Measurements from ENCODE around the gene STAT1.

- TF ChIP-seq CTCF (IDR thresholded peaks at IDR 0.05) (no peak), POLR2AphosphoS5 (IDR thresholded peaks at IDR 0.05; ENCODE audit: insufficient read depth in 1 of 2, low read depth in 1 of 2) (no peak)
Observed at GRCh38 chr2:190994148-190994547, 19.8 kb downstream of the STAT1 start.

Measured in vagina (tissue), 2 donors.